Erythroblast (primary cell): Measurements from ENCODE around the gene SRGAP3.

ENCODE experiments used
- DNase-seq, 2 experiments: peaks; one replicate each; lab custom pipeline; 2025; lab: John Stamatoyannopoulos, UW
- GATA1 ChIP-seq: IDR thresholded peaks from 2 replicates; pipeline ENCODE4 v1.6.1; 2011; ENCODE audit warnings: low read depth, mild to moderate bottlenecking, control low read depth, low read length, moderate library complexity
- POLR2A ChIP-seq: IDR thresholded peaks from 2 replicates; pipeline ENCODE4 v1.6.1; 2011; ENCODE audit warnings: mild to moderate bottlenecking, low read length

The SRGAP3 gene

DNA sequence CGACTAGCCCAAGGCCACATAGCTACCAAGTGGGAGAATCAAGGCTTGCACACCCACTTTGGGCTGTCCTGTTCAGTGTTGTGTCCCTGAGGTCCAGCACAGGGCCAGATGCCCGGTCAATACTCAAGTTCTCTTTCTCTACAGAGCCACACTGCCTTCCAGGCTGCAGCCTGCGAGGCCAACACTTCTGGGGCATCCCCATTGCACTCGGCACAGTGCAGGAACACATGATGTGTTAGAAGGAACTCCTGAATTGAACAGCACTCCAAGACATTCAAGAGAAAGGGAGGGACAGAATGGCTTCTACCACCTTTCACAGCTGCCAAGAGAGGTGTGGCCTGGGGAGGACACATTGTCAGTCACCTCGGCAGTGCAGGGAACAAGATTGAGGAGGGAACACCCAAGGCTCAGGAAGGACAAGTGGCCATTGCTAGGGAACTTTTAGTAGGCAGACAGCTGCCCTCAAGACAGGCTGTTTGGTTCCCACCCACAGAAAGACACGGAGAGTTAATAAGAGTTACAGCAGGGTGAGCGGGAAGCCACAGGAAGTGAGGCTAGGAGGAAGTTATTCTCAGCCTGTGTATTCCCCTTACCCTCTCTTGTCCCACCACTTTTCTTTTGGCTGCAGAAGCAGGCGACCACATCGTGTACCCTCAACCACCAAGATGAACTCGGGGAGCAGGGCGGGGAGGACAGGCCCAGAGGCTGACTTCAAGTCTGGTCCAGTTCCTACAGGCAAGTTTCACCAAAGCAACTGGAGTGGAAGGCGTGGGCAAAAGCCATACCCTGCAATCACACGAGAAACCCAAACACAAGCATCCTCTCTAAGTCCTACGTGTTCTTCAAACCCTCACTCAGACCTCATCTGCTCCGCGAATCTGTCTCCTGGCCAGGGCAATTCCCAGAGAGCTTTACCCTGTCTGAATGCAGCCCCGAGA lies 69.4 kb downstream of the SRGAP3 start:
- TF ChIP-seq POLR2A (no peak), GATA1 (no peak)
- DNase-seq, result no peak

GRCh38 chr3:9178697-9179096 lies 70.7 kb downstream of the SRGAP3 start:
- no peak for DNase-seq

GRCh38 chr3:9175421-9175820 lies 74.0 kb downstream of the SRGAP3 start:
- TF ChIP-seq GATA1, result no peak
- no peak for TF ChIP-seq POLR2A
- DNase-seq, result no peak

More at GRCh38 chr3:9178697-9179096, 70.7 kb downstream of the SRGAP3 start:
- no peak for TF ChIP-seq POLR2A
- no peak for TF ChIP-seq GATA1

- DNase-seq, result no peak
- TF ChIP-seq GATA1 (no peak), POLR2A (no peak)
These were observed 76.0 kb downstream of the SRGAP3 start for GRCh38 chr3:9173445-9173844.

DNA sequence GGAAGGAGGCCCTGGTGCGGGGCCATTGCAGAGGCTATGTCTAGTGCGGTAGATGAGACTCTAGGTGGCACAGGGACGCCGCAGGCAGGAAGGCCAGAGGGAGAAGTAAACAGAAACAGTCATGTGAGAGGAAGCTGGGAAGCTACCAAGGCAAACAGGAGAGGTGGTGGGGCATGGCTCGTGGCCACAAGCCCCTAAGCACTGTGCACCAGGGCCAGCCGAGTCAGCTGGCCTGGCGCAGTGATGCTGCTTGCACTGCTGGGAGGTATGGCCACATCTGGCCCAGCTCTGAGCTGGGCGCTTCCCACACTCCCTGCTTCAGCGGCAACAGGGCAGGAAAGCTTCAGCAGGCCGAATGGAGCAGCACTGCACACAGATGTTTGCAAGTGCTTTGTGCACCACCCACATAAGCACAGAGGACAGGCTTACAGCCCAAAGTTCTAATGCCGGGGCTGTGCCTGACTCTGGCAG lies 76.6 kb downstream of the SRGAP3 start:
- DNase-seq, result no peak
- TF ChIP-seq GATA1 (no peak), POLR2A (no peak)

GRCh38 chr3:9170851-9171160 lies 78.6 kb downstream of the SRGAP3 start:
- TF ChIP-seq POLR2A (no peak), GATA1 (no peak)
- no peak for DNase-seq

DNA sequence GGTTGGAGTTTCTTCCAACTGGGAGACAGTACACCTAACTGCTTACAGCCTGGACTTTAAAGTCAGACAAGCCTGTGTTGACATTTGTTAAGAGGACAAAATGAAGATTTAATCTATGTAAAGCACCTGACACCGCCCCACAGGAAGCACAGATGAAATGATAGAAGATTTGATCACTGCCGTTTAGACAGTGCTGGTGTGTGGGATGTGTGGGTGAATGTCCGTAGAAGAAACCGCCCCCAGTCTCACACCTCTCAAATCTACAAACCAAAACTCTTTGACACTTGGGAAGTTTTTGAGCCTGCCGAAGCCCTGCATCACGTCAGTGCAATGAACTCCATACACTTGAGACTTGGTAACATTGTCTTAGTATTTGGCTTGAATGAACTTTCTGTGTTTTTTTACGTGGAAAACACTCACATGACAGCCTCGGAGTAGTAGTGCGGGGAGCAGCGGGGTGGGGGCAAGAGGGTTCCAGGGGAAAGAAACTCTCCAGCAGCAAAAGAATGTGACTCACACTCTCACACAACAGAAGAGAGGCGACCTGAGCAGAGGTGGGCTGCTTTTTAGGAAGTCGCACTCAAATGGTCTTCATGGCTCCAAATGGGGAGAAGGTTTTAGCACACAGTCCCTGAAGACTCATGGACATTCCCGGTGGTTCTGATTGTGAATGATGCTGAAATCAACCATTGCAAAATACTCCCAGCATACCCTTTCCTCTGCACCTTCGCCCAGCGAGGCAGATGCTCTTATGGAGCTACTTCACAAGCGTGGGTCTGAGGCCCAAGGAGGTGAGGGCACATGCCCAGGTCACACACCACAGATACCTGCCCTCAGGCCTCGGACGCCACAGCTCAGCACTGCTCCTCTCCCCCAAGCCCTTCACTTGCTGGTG lies 79.2 kb downstream of the SRGAP3 start:
- TF ChIP-seq GATA1 (no peak), POLR2A (no peak)
- no peak for DNase-seq

GRCh38 chr3:9169326-9169725 lies 80.1 kb downstream of the SRGAP3 start:
- TF ChIP-seq POLR2A (no peak), GATA1 (no peak)
- DNase-seq, result no peak

DNA sequence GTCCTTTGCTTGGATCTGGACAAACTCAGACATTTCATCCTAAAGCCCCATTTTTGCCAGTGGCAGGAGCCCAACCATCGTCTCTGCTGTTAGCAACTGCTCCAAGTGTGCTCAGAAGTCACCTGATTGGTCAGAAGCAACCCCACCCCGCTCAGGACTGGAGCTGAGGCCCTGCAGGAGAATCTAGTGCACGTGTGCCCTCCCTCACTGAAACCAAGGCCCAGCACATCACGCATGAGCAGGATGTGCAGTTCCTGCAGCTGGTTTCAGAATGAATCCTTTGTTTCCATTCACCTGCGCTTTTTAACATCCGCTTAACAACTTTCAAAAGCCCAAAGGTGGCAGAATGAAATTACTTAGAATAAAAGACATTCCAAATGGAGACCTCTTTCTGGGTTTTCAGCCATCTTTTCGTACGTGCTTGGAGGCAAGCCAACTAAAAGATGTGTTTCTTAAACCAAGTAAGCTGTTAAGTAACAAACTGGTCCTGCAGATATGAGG lies 81.2 kb downstream of the SRGAP3 start:
- no peak for TF ChIP-seq POLR2A
- TF ChIP-seq GATA1, result no peak
- DNase-seq, result no peak

GRCh38 chr3:9167222-9167621 lies 82.2 kb downstream of the SRGAP3 start:
- TF ChIP-seq GATA1, result no peak
- no peak for TF ChIP-seq POLR2A
- no peak for DNase-seq

DNA sequence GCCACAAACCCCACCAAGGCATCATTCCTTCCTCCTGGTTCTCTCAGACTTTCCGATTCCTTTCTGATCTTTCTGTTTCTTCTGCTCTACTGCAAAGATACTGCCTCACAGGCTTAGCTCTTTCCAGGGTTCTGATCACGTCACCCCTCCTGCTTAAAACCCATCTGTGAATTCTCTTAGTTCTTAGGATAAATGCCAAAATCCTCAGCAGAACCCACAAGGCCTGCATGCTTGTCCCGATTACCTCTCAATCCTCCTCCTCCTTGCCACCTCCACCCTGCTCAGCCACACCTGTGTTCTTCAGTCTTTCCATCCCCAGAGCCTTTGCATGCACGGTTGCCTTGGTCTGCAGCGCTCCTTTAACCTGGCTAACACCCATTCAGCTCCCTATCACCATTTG lies 84.0 kb downstream of the SRGAP3 start:
- TF ChIP-seq GATA1 (no peak), POLR2A (no peak)
- no peak for DNase-seq

GRCh38 chr3:9163289-9163688 lies 86.2 kb downstream of the SRGAP3 start:
- TF ChIP-seq GATA1, result no peak
- TF ChIP-seq POLR2A, result no peak
- DNase-seq, result no peak

DNA sequence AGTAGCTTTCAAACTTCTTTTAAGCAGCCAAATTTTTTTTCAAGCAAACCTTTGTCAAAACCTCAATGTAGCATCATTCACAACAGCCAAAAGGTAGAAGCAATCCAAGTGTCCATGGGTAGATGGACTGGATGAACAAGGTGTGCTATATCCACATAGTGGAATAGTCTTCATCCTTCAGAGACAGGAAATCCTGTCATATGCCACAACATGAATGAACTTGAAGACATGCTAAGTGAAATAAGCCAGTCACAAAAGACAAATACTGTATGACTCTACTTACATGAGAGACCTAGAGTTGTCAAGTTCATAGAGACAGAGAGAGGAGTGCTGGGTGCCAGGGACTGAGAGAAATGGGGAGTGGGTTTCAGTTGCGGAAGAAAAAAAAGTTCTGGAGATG lies 87.6 kb downstream of the SRGAP3 start:
- DNase-seq, result no peak
- no peak for TF ChIP-seq POLR2A
- no peak for TF ChIP-seq GATA1

DNA sequence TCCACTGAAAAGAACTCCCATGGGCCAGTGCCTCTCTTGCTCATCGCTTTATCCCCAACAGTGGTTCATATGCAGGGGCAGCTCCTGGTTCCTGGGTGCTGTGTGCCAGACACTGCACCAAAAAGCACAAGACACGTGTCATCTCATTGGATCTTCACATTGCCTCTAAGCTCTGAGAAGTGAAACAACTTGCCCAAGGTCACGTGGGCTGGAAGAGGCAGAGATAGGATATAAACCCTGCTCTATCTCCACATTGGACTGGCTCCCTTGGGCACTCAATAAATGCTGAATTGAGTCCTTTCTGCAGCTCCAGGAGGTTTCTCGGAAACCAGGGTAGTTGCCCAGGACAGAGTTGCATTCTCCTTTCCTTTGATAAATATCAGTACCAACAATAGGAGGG lies 88.1 kb downstream of the SRGAP3 start:
- TF ChIP-seq POLR2A, result no peak
- TF ChIP-seq GATA1, result no peak

More for the DNA sequence above, 88.1 kb downstream of the SRGAP3 start:
- no peak for DNase-seq
